Calu3 (cell line): ENCODE measurements around the gene PIEZO2. TPM values are rescaled to one million over a fixed set of nuclear protein-coding genes. Genes with fewer than 3 reads are reported as not detected.
"Not testable (repeated sequence)": the region's sequence is repeated elsewhere in the genome, so short reads cannot be mapped to it uniquely, and the experiment has no call there.

Experiments used
- BruUV-seq: library from RNA; stranded (reverse); fragments of 400-500 nt; replicated peaks from 2 replicates; lab custom pipeline; 2021; lab: Mats Ljungman, UMichigan
- CTCF ChIA-PET: fragments of 300-600 bp; sonication (Branson Sonifier 250); formaldehyde crosslinking; loops from one replicate; lab custom pipeline; 2022; ENCODE audit warnings: antibody characterized with exemption; lab: Charles Lee
- DNase-seq: peaks from one replicate; pipeline ENCODE4 v3.0.0; 2022
- H3K27ac Mint-ChIP-seq: one replicate; pipeline ENCODE4 v1.8.0; 2022; ENCODE audit warnings: mixed read lengths; ENCODE audit not compliant: unreplicated experiment
- H3K27me3 Mint-ChIP-seq: one replicate; pipeline ENCODE4 v1.8.0; 2022; ENCODE audit warnings: mixed read lengths; ENCODE audit not compliant: unreplicated experiment
- H3K36me3 Mint-ChIP-seq: one replicate; pipeline ENCODE4 v1.8.0; 2022; ENCODE audit warnings: mild to moderate bottlenecking, moderate library complexity, mixed read lengths; ENCODE audit not compliant: insufficient read depth, unreplicated experiment
- H3K4me1 Mint-ChIP-seq: one replicate; pipeline ENCODE4 v1.8.0; 2022; ENCODE audit warnings: mild to moderate bottlenecking, low read depth, mixed read lengths; ENCODE audit not compliant: unreplicated experiment
- H3K4me3 Mint-ChIP-seq: one replicate; pipeline ENCODE4 v1.8.0; 2022; ENCODE audit warnings: mild to moderate bottlenecking, low read depth, moderate library complexity, mixed read lengths; ENCODE audit not compliant: unreplicated experiment
- H3K9me3 Mint-ChIP-seq: one replicate; pipeline ENCODE4 v1.8.0; 2022; ENCODE audit warnings: low read depth, mixed read lengths; ENCODE audit not compliant: unreplicated experiment
- intact Hi-C: fragments of 100-400 bp; cut with micrococcal nuclease; formaldehyde crosslinking; loops from one replicate; pipeline ENCODE4 v1.10.0; 2022; ENCODE audit not compliant: unreplicated experiment
- total RNA-seq: library from RNA; stranded (reverse); gene quantifications from 2 replicates; pipeline ENCODE4 v1.2.3, GENCODE V29; 2022
- TF ChIP-seq, protein P1 (sequence below): fragments of 200-600 bp; IDR thresholded peaks from one replicate; pipeline ENCODE4 v1.8.0; 2022; ENCODE audit warnings: antibody characterized with exemption; ENCODE audit not compliant: unreplicated experiment

PIEZO2 gene
- total RNA-seq, 1 experiment from 2014 or later, result 0.24 TPM

DNA sequence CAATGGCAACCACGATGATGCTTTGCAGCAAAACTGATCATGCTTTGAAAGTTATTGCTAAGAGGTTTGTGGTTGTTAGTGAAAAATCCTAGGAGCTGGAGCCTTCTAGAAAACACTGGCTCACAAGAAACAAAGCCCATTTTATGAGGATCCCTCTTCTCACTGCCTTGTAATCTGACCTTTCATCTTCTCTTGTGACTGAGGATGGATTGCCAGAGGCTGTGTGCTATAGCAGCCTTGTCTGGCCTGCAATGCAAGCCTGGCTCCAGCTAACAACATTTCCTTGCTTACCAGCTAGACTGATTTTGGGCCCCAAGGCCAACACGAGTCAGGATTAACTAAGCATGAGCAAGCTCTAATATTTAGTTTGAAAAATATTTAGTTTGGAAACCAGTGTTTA is 13.1 kb downstream of the PIEZO2 start:
- Mint-ChIP-seq H3K27ac (no peak overlapping the region), H3K36me3 (no peaks in the 10 kb centered on the region), H3K27me3 (no peaks in the 10 kb centered on the region), H3K4me3 (no peak overlapping the region), H3K4me1 (no peaks in the 10 kb centered on the region), H3K9me3 (peaks cover 3% of the 10 kb centered on the region)
- CTCF ChIA-PET, result no interaction called here
- BruUV-seq, result no TSS peak
- no peak for DNase-seq
- intact Hi-C loops, result no loop called here
- TF ChIP-seq, protein P1, sequence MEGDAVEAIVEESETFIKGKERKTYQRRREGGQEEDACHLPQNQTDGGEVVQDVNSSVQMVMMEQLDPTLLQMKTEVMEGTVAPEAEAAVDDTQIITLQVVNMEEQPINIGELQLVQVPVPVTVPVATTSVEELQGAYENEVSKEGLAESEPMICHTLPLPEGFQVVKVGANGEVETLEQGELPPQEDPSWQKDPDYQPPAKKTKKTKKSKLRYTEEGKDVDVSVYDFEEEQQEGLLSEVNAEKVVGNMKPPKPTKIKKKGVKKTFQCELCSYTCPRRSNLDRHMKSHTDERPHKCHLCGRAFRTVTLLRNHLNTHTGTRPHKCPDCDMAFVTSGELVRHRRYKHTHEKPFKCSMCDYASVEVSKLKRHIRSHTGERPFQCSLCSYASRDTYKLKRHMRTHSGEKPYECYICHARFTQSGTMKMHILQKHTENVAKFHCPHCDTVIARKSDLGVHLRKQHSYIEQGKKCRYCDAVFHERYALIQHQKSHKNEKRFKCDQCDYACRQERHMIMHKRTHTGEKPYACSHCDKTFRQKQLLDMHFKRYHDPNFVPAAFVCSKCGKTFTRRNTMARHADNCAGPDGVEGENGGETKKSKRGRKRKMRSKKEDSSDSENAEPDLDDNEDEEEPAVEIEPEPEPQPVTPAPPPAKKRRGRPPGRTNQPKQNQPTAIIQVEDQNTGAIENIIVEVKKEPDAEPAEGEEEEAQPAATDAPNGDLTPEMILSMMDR, result no peak

DNA sequence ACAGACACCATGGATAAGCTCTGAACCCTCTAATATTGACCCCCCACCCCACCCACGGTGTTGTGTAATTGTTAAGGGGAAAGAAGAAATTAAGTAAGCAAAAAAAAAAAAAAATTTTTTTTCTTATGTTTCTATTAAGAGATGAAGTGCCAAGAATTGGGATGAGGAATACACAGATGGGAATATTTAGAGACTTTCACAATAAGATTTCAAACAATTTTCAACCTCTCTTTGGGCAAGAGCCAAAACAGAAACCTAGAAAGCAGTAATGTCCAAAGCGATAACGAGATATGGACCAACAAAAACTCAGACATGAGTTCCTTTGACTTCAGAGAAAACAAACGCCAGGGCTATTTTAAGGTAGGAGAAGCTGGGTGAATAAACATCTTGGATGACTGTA is 14.4 kb downstream of the PIEZO2 start:
- Mint-ChIP-seq H3K4me1 (no peaks in the 10 kb centered on the region), H3K27ac (no peak overlapping the region), H3K9me3 (no peaks in the 10 kb centered on the region), H3K4me3 (no peak overlapping the region), H3K27me3 (no peaks in the 10 kb centered on the region), H3K36me3 (no peaks in the 10 kb centered on the region)
- CTCF ChIA-PET, result no interaction called here
- DNase-seq, result no peak
- BruUV-seq, result no TSS peak
- TF ChIP-seq, protein P1, result no peak
- intact Hi-C loops, result no loop called here

DNA sequence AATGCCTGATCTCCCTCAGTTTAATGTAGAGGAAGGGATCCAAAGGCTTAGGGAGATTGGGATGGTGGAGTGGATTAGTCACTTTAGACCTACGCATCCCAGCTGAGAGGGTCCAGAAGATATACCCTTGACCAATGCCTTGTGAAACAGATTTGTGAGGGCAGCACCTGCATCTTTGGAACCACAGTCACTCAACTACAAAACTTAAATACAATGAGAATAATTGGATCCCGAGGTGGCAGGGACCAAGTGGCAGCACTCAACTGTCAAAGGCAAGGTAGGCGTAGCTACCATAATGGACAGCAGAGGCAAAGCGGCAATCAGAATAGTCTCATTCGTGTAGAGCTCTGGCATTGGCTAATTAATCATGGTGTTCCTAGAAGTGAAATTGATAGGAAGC is 20.3 kb downstream of the PIEZO2 start:
- H3K36me3 Mint-ChIP-seq, H3K27me3 Mint-ChIP-seq, H3K27ac Mint-ChIP-seq, H3K4me3 Mint-ChIP-seq, DNase-seq, H3K4me1 Mint-ChIP-seq, H3K9me3 Mint-ChIP-seq, CTCF ChIA-PET, intact Hi-C loops, BruUV-seq: not testable (repeated sequence)

DNA sequence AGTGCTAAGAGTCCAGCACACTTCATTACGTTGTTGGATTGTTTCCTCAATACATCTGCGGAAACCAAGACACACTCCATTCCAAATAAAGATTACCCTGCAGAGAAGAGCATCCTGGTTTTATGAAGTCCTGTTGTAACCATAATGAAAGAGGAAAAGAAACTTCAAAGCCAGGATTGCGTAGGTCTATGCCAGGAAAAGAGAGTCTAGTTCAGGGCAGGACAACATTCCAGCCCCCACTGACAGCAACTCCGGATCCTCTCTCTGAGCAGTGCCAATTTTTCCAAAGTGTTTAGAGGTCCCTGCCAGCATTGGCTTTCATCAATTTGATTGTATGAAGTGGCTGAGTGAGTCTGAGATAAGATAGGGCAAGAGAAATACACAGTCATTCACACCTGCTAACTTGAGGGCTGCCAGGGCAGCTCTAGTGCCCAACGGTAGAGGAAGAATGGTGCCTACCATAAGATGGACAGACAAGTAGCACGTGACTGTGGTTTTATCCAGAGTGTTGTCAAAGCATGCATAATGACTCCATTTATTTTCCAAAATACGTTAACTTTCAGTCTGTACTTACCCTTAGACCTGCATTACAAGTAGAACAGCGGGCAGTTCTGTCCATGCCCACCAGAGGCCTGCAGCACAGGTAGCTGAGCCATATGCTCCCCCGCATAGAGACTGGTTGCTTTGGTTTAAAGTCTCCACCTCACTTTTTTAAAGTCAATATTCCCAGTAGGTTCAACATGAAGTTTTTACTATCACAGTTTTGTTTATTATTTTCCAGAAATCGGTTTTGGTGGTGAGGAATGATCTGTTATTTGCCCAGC is 23.7 kb downstream of the PIEZO2 start:
- no peak for DNase-seq
- intact Hi-C loops, result no loop called here
- Mint-ChIP-seq H3K27ac (no peak overlapping the region), H3K9me3 (peaks cover 10% of the 10 kb centered on the region), H3K4me3 (no peak overlapping the region), H3K4me1 (no peaks in the 10 kb centered on the region), H3K27me3 (no peaks in the 10 kb centered on the region), H3K36me3 (no peaks in the 10 kb centered on the region)
- TF ChIP-seq, protein P1, result no peak
- CTCF ChIA-PET, result no interaction called here
- BruUV-seq, result no TSS peak

- intact Hi-C loops, result no loop called here
- no peak overlapping the region for H3K4me3 Mint-ChIP-seq
- no peaks in the 10 kb centered on the region for H3K36me3 Mint-ChIP-seq
- TF ChIP-seq, protein P1, result no peak
- CTCF ChIA-PET, result no interaction called here
- no peak overlapping the region for H3K27ac Mint-ChIP-seq
- no peak for DNase-seq
- no peaks in the 10 kb centered on the region for H3K27me3 Mint-ChIP-seq
- H3K9me3 Mint-ChIP-seq, result peaks cover 10% of the 10 kb centered on the region
- peaks cover 11% of the 10 kb centered on the region for H3K4me1 Mint-ChIP-seq
- BruUV-seq, result no TSS peak
Observed at GRCh38 chr18:11124054-11124453, 25.3 kb downstream of the PIEZO2 start.
